Stomach (tissue), 9 donors: Measurements from ENCODE around the gene CSNK2A2. TPM values are rescaled to one million over a fixed set of nuclear protein-coding genes. Genes with fewer than 3 reads are reported as not detected.

Source experiments
- DNase-seq, 2 donors: peaks; one replicate each; pipeline versions ENCODE4 v3.0.0 to v3.0.0-alpha.2; 2013 to 2019
- H3K27ac ChIP-seq, 5 donors: fragments of 200-600 bp in 4 of 5; sonication (generic) in 4 of 5; one replicate each; pipeline ENCODE4 v1.5.1; 2013 to 2019; ENCODE audit warnings: mild to moderate bottlenecking in 1 of 5, moderate library complexity in 1 of 5
- H3K27me3 ChIP-seq, 3 donors: fragments of 200-600 bp; sonication (generic); one replicate each; pipeline ENCODE4 v1.5.1; 2017 to 2019; ENCODE audit warnings: mixed run types in 1 of 3
- H3K36me3 ChIP-seq, 4 donors: fragments of 200-600 bp; sonication (generic); 1 replicate in 3 of 4; 2 replicates in 1 of 4; pipeline ENCODE4 v1.5.1; 2016 to 2019
- H3K4me1 ChIP-seq, 4 donors: fragments of 200-600 bp; sonication (generic); one replicate each; pipeline ENCODE4 v1.5.1; 2016 to 2019
- H3K4me3 ChIP-seq, 4 donors: fragments of 200-600 bp; sonication (generic) in 3 of 4; one replicate each; pipeline ENCODE4 v1.5.1; 2016 to 2019; ENCODE audit warnings: mild to moderate bottlenecking in 1 of 4
- H3K9me3 ChIP-seq, 4 donors: fragments of 200-600 bp; sonication (generic); one replicate each; pipeline ENCODE4 v1.5.1; 2016 to 2019
- EP300 ChIP-seq: sonication (generic); formaldehyde crosslinking; IDR thresholded peaks from one replicate; pipeline ENCODE4 v1.6.1; 2017; ENCODE audit warnings: antibody characterized with exemption
- POLR2A ChIP-seq, 4 donors: fragments of 450-650 bp; IDR thresholded peaks; one replicate each; pipeline ENCODE4 v1.6.1; 2016; ENCODE audit warnings: antibody characterized with exemption in 4 of 4, control low read depth in 2 of 4, mild to moderate bottlenecking in 1 of 4, moderate library complexity in 1 of 4
- POLR2AphosphoS5 ChIP-seq, 3 donors: sonication (generic); formaldehyde crosslinking; IDR thresholded peaks; one replicate each; pipeline ENCODE4 v1.6.1; 2016; ENCODE audit warnings: antibody characterized with exemption in 3 of 3
- WGBS, 5 donors: extraction: QIAGEN DNeasy Blood & Tissue Kit in 3 of 5; methylation state at CpG; one replicate each; pipeline versions ENCODE4 v1.1.5 to v1.1.7; 2013 to 2018; 5-methylcytosine and 5-hydroxymethylcytosine counted together
- intact Hi-C: fragments of 100-400 bp; cut with DNase I; formaldehyde crosslinking; loops from one replicate; pipeline ENCODE4 v1.15.1; 2023; ENCODE audit warnings: low total_unique reads
- polyA plus RNA-seq, 3 donors: library from polyadenylated mRNA; stranded (reverse); fragments of 200-250 nt; gene quantifications; one replicate each; pipeline ENCODE4 v1.2.3, GENCODE V29; 2013
- small RNA-seq, 4 donors: library from RNA; depleted of rRNA; stranded (forward); fragments of <200 nt; gene quantifications; one replicate each; pipeline ENCODE3, GENCODE V24; 2016
- total RNA-seq, 5 donors: library from RNA; depleted of rRNA; stranded (reverse); fragments of >200 nt; gene quantifications; one replicate each; pipeline versions ENCODE4 v1.1.0 to v1.2.3, GENCODE V29; 2014 to 2016
- TF ChIP-seq, protein P1 (sequence below), 7 experiments: fragments of 450-650 bp in 4 of 7; fragments of 200-600 bp in 3 of 7; sonication (generic) in 3 of 7; IDR thresholded peaks; one replicate each; pipeline ENCODE4 v1.5.1; 2016 to 2019; ENCODE audit warnings: antibody characterized with exemption in 7 of 7, control low read depth in 2 of 7, mild to moderate bottlenecking in 1 of 7
- donor health status: healthy with polysubstance abuse.
- donor health status: Bipolar disorder and iron deficiency.
- donor health status: healthy.

The CSNK2A2 gene
- total and polyA plus RNA-seq, 8 donors: 13.4 to 83.0 (median 38.9) TPM

DNA sequence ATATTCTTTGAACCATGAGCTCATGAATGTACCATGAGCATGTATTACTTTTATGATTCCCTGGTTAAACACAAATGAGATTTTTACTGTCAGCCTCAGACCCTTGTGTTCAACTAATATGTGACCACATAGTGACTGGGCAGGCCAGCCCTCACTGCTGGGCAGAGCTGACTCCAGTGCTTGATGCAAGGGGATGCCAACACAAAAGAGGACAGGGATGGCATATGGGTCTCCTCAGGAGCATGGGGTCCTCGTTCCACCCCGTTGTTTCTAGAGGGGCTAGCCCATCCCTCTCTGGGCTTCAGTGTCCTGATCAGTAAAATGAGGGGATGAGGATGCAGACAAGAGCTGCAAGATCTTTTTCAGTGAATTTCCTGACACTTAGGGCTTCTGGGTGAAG is 88.0 kb downstream of the CSNK2A2 start:
- intact Hi-C loops: loop anchor here (5.0 kb wide), 1 partner anchor 93 kb away; no protein-coding TSS in a partner anchor
- Histone ChIP-seq H3K36me3 (peaks cover 20 to 30% (median 29%) of the 10 kb centered on the region in 4 donors), H3K27ac (no peak overlapping the region), H3K4me3 (no peak overlapping the region), H3K4me1 (no peaks in the 10 kb centered on the region), H3K9me3 (no peaks in the 10 kb centered on the region), H3K27me3 (no peaks in the 10 kb centered on the region)
- no peak for TF ChIP-seq POLR2A (IDR thresholded peaks at IDR 0.05)
- TF ChIP-seq, protein P1, sequence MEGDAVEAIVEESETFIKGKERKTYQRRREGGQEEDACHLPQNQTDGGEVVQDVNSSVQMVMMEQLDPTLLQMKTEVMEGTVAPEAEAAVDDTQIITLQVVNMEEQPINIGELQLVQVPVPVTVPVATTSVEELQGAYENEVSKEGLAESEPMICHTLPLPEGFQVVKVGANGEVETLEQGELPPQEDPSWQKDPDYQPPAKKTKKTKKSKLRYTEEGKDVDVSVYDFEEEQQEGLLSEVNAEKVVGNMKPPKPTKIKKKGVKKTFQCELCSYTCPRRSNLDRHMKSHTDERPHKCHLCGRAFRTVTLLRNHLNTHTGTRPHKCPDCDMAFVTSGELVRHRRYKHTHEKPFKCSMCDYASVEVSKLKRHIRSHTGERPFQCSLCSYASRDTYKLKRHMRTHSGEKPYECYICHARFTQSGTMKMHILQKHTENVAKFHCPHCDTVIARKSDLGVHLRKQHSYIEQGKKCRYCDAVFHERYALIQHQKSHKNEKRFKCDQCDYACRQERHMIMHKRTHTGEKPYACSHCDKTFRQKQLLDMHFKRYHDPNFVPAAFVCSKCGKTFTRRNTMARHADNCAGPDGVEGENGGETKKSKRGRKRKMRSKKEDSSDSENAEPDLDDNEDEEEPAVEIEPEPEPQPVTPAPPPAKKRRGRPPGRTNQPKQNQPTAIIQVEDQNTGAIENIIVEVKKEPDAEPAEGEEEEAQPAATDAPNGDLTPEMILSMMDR (IDR thresholded peaks at IDR 0.05): no peak
- TF ChIP-seq POLR2AphosphoS5 (IDR thresholded peaks at IDR 0.05): no peak
- TF ChIP-seq EP300: no peak
- DNase-seq: no peak
- WGBS, 5 donors: 85 to 94% (median 92%) methylated on average over 2 of the region's 2 CpGs

DNA sequence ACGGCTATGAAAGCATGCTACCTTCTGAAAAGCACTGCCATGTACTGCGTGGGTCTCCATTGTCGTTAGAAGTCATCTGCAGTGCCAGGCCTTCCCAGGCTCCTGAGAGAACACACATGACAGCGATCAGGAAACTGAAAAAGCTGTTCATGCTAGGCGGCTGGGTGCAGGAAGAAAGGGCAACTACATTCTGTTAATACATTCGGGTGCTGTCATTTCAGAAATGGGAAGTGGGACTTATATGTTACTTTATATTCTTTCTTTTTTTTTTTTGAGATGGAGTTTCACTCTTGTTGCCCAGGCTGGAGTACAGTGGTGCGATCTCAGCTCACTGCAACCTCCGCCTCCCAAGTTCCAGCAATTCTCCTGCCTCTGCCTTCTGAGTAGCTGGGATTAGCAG is 88.6 kb downstream of the CSNK2A2 start:
- Histone ChIP-seq H3K4me3 (no peak overlapping the region), H3K36me3 (peaks cover 15 to 24% (median 24%) of the 10 kb centered on the region in 4 donors), H3K27ac (no peak overlapping the region), H3K4me1 (no peaks in the 10 kb centered on the region), H3K9me3 (no peaks in the 10 kb centered on the region), H3K27me3 (no peaks in the 10 kb centered on the region)
- no peak for TF ChIP-seq EP300
- TF ChIP-seq POLR2AphosphoS5 (IDR thresholded peaks at IDR 0.05): no peak
- TF ChIP-seq POLR2A (IDR thresholded peaks at IDR 0.05): no peak
- TF ChIP-seq, protein P1 (IDR thresholded peaks at IDR 0.05): no peak
- intact Hi-C loops: no loop called here
- no peak for DNase-seq
- 77 to 79% (median 78%) methylated on average over 8 of the region's 8 CpGs for WGBS, 5 donors

Small RNAs within 50 kb of the gene (small RNA-seq; reads per million reads assigned to genes)
- 0 to 0.08 (median 0) reads per million in 4 donors for gene RN7SL645P

Other genes with a start within 250 kb of the CSNK2A2 start
- gene CNGB1, start 227.0 kb downstream of the CSNK2A2 start, total RNA-seq: 10 to 100 TPM in 1 of 5 donors, under 1 TPM in 1, not detected in 3; 0.73 to 18.0 TPM
- under 1 TPM in 1 of 3 donors, not detected in 2; 0.08 TPM for gene CNGB1, start 227.0 kb downstream of the CSNK2A2 start, polyA plus RNA-seq
- gene ZNF319, start 197.4 kb downstream of the CSNK2A2 start, total RNA-seq: 10 to 100 TPM in 1 of 5 donors, 1 to 10 TPM in 3, not detected in 1; 2.4 to 11.0 (median 5.3) TPM
- gene ZNF319, start 197.4 kb downstream of the CSNK2A2 start, polyA plus RNA-seq: 1 to 10 TPM; 1.4 to 2.7 (median 2.2) TPM
- 10 to 100 TPM in 2 of 5 donors, 1 to 10 TPM in 3; 4.1 to 54.0 (median 8.1) TPM for gene USB1, start 196.7 kb downstream of the CSNK2A2 start, total RNA-seq
- gene USB1, start 196.7 kb downstream of the CSNK2A2 start, polyA plus RNA-seq: 10 to 100 TPM; 18.9 to 28.6 (median 28.0) TPM
- 100 to 1,000 TPM in 1 of 5 donors, 10 to 100 TPM in 4; 19.3 to 140 (median 43.3) TPM for gene MMP15, start 172.4 kb downstream of the CSNK2A2 start, total RNA-seq
- 10 to 100 TPM in 2 of 3 donors, 1 to 10 TPM in 1; 8.1 to 24.0 (median 15.5) TPM for gene MMP15, start 172.4 kb downstream of the CSNK2A2 start, polyA plus RNA-seq
- gene CFAP20, start 68.7 kb downstream of the CSNK2A2 start, total RNA-seq: 10 to 100 TPM in 4 of 5 donors, under 1 TPM in 1; 0.58 to 81.7 (median 25.1) TPM
- gene CFAP20, start 68.7 kb downstream of the CSNK2A2 start, polyA plus RNA-seq: 10 to 100 TPM; 15.3 to 36.0 (median 22.5) TPM
- not detected for gene PRSS54, start 96.9 kb upstream of the CSNK2A2 start, total RNA-seq
- not detected for gene PRSS54, start 96.9 kb upstream of the CSNK2A2 start, polyA plus RNA-seq
- gene GINS3, start 194.4 kb upstream of the CSNK2A2 start, total RNA-seq: 1 to 10 TPM in 3 of 5 donors, under 1 TPM in 1, not detected in 1; 0.58 to 4.9 (median 3.7) TPM
- gene GINS3, start 194.4 kb upstream of the CSNK2A2 start, polyA plus RNA-seq: 1 to 10 TPM; 4.5 to 4.7 (median 4.6) TPM